ENCODE measurements around the gene ASB1. TPM values are rescaled to one million over a fixed set of nuclear protein-coding genes. Genes with fewer than 3 reads are reported as not detected.

Gene ASB1
- total RNA-seq, 1 donor, result 45.5 TPM

GRCh38 chr2:238391042-238391689, 35.6 kb upstream of the ASB1 start:
- DNase-seq (ENCODE audit: low read depth), result no peak
- no peak overlapping the region for H3K4me3 ChIP-seq (ENCODE audit: low read depth, low read length)
- no peak for TF ChIP-seq CTCF (IDR thresholded peaks at IDR 0.05; ENCODE audit: insufficient read depth, low read length)

- TF ChIP-seq CTCF (IDR thresholded peaks at IDR 0.05; ENCODE audit: insufficient read depth, low read length), result no peak
- DNase-seq (ENCODE audit: low read depth), result no peak
- no peak overlapping the region for H3K4me3 ChIP-seq (ENCODE audit: low read depth, low read length)
These were observed 30.1 kb upstream of the ASB1 start for GRCh38 chr2:238396663-238397062.

- H3K4me3 ChIP-seq (ENCODE audit: low read depth, low read length), result no peak overlapping the region
- no peak for DNase-seq (ENCODE audit: low read depth)
- TF ChIP-seq CTCF (IDR thresholded peaks at IDR 0.05; ENCODE audit: insufficient read depth, low read length), result no peak
These were observed 29.4 kb upstream of the ASB1 start for GRCh38 chr2:238397356-238397755.

GRCh38 chr2:238398577-238398976, 28.1 kb upstream of the ASB1 start:
- no peak for TF ChIP-seq CTCF (IDR thresholded peaks at IDR 0.05; ENCODE audit: insufficient read depth, low read length)
- DNase-seq (ENCODE audit: low read depth), result no peak

GRCh38 chr2:238399094-238399493, 27.6 kb upstream of the ASB1 start:
- DNase-seq (ENCODE audit: low read depth), result no peak
- TF ChIP-seq CTCF (IDR thresholded peaks at IDR 0.05; ENCODE audit: insufficient read depth, low read length), result no peak
- no peak overlapping the region for H3K4me3 ChIP-seq (ENCODE audit: low read depth, low read length)

More at GRCh38 chr2:238398577-238398976, 28.1 kb upstream of the ASB1 start:
- H3K4me3 ChIP-seq (ENCODE audit: low read depth, low read length), result no peak overlapping the region

GRCh38 chr2:238401551-238401950, 25.2 kb upstream of the ASB1 start:
- no peak overlapping the region for H3K4me3 ChIP-seq (ENCODE audit: low read depth, low read length)
- TF ChIP-seq CTCF (IDR thresholded peaks at IDR 0.05; ENCODE audit: insufficient read depth, low read length), result no peak
- no peak for DNase-seq (ENCODE audit: low read depth)

Measured in fibroblast of the aortic adventitia (primary cell).